Tibial nerve (tissue), 3 donors: ENCODE measurements around the gene CCDC184.

Experiments
- CTCF ChIP-seq, 5 experiments: fragments of 200-600 bp in 3 of 5; fragments of 450-650 bp in 2 of 5; sonication (generic) in 3 of 5; IDR thresholded peaks; one replicate each; pipeline ENCODE4 v1.5.1; 2016 to 2019; ENCODE audit warnings: antibody characterized with exemption in 5 of 5, mild to moderate bottlenecking in 3 of 5, moderate library complexity in 2 of 5
- POLR2A ChIP-seq, 2 donors: fragments of 450-650 bp; IDR thresholded peaks; one replicate each; pipeline ENCODE4 v1.6.1; 2017; ENCODE audit warnings: antibody characterized with exemption in 2 of 2, mild to moderate bottlenecking in 2 of 2, moderate library complexity in 2 of 2

- TF ChIP-seq CTCF (IDR thresholded peaks at IDR 0.05), result no peak
- TF ChIP-seq POLR2A (IDR thresholded peaks at IDR 0.05), result no peak
These were observed 16.4 kb downstream of the CCDC184 start for GRCh38 chr12:48199774-48200221.
